OCI-LY3 (cell line): ENCODE measurements around the gene SLC22A17.
"Not testable (repeated sequence)": the region's sequence is repeated elsewhere in the genome, so short reads cannot be mapped to it uniquely, and the experiment has no call there.

Source experiments
- H2AFZ ChIP-seq: fragments of 200-600, 300-600 bp; shearing (Covaris generic); 2 replicates; pipeline ENCODE4 v1.6.0; 2014; ENCODE audit warnings: antibody characterized with exemption, low read depth, low read length
- H3K27ac ChIP-seq: fragments of 200-600, 300-600 bp; sonication (generic); 2 replicates; pipeline ENCODE4 v1.5.1; 2014; ENCODE audit warnings: mild to moderate bottlenecking, low read length, moderate library complexity, mixed read lengths
- H3K27me3 ChIP-seq: fragments of 200-600, 300-600 bp; sonication (generic); 2 replicates; pipeline ENCODE4 v1.6.1; 2014; ENCODE audit warnings: low read depth, low read length, mixed read lengths
- H3K36me3 ChIP-seq: fragments of 200-600, 300-600 bp; sonication (generic); replicated peaks from 2 replicates; pipeline ENCODE3; 2014; ENCODE audit warnings: low read depth, low read length, mixed read lengths
- H3K4me1 ChIP-seq: fragments of 300-600, 200-600 bp; sonication (generic); 2 replicates; pipeline ENCODE4 v1.6.1; 2014; ENCODE audit warnings: low read length, mixed read lengths
- H3K4me2 ChIP-seq: fragments of 200-600, 300-600 bp; sonication (generic); 2 replicates; pipeline ENCODE4 v1.6.1; 2014; ENCODE audit warnings: low read length, mixed read lengths
- H3K4me3 ChIP-seq: fragments of 300-600, 200-600 bp; sonication (generic); 2 replicates; pipeline ENCODE4 v1.5.1; 2014; ENCODE audit warnings: antibody characterized with exemption, mild to moderate bottlenecking, low read length, moderate library complexity
- H3K79me2 ChIP-seq: fragments of 300-600, 200-600 bp; shearing (Covaris generic); 2 replicates; pipeline ENCODE4 v1.6.1; 2014; ENCODE audit warnings: mild to moderate bottlenecking, low read length, mixed read lengths
- H3K9ac ChIP-seq: fragments of 300-600, 200-600 bp; shearing (Covaris generic); 2 replicates; pipeline ENCODE4 v1.6.0; 2014; ENCODE audit warnings: mild to moderate bottlenecking, low read length, moderate library complexity
- H3K9me3 ChIP-seq: fragments of 200-600, 300-600 bp; shearing (Covaris generic); 2 replicates; pipeline ENCODE4 v1.6.1; 2014; ENCODE audit warnings: low read length, mixed read lengths; ENCODE audit not compliant: insufficient read depth
- H4K20me1 ChIP-seq: fragments of 200-600, 300-600 bp; sonication (generic); 2 replicates; pipeline ENCODE4 v1.6.1; 2016; ENCODE audit warnings: low read length, mixed read lengths; ENCODE audit not compliant: insufficient read depth
- EZH2phosphoT487 ChIP-seq: fragments of 200-600 bp; shearing (Covaris generic); IDR thresholded peaks from 2 replicates; pipeline ENCODE4 v1.6.1; 2018; ENCODE audit warnings: antibody characterized with exemption, mixed run types, low read depth
- TF ChIP-seq, protein P1 (sequence below): fragments of 200-600, 300-600 bp; sonication (generic); IDR thresholded peaks from 2 replicates; pipeline ENCODE4 v1.5.1; 2014; ENCODE audit warnings: antibody characterized with exemption, low read length, low read depth

SLC22A17 gene

DNA sequence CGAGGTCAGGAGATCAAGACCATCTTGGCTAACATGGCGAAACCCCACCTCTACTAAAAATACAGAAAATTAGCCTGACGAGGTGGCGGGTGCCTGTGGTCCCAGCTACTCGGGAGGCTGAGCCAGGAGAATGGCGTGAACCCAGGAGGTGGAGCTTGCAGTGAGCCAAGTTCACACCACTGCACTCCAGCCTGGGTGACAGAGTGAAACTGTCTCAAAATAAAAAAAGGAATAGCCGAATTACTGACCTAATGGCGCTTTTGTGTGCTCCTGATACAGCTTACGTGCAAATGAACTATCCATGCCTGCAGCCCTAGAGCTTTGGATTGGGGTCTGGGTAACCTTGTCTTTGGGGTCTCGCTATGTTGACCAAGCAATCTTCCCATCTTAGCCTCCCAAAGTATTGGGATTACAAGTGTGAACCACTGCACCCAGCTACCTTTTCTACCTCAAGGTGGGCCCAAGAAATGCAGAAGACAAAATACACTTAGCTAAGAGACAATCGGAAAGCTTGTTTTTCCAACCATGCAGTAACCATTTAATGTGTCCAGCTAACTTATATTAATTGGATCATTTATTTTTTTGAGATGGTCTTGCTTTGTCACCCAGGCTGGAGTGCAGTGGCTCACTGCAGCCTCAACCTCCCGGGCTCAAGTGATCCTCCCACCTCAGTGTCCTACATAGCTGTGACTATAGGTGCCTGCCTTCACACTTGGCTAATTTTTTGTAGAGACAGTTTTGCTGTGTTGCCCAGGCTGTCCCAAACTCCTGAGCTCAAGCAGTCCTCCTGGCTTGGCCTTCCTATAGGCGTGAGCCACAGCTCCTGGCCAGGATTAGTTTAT lies 26.0 kb downstream of the SLC22A17 start:
- no peaks in the 10 kb centered on the region for H3K27me3 ChIP-seq
- H3K36me3 ChIP-seq, result peaks cover 28% of the 10 kb centered on the region
- peaks cover 9% of the 10 kb centered on the region; the same call in 1 of the 2 replicates for H4K20me1 ChIP-seq
- TF ChIP-seq, protein P1, sequence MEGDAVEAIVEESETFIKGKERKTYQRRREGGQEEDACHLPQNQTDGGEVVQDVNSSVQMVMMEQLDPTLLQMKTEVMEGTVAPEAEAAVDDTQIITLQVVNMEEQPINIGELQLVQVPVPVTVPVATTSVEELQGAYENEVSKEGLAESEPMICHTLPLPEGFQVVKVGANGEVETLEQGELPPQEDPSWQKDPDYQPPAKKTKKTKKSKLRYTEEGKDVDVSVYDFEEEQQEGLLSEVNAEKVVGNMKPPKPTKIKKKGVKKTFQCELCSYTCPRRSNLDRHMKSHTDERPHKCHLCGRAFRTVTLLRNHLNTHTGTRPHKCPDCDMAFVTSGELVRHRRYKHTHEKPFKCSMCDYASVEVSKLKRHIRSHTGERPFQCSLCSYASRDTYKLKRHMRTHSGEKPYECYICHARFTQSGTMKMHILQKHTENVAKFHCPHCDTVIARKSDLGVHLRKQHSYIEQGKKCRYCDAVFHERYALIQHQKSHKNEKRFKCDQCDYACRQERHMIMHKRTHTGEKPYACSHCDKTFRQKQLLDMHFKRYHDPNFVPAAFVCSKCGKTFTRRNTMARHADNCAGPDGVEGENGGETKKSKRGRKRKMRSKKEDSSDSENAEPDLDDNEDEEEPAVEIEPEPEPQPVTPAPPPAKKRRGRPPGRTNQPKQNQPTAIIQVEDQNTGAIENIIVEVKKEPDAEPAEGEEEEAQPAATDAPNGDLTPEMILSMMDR, result no peak
- TF ChIP-seq EZH2phosphoT487, result no peak
- peaks cover 10% of the 10 kb centered on the region for H3K4me1 ChIP-seq
- no peaks in the 10 kb centered on the region for H3K9me3 ChIP-seq
- no peak overlapping the region for H3K4me3 ChIP-seq
- no peak overlapping the region for H2AFZ ChIP-seq
- H3K9ac ChIP-seq, result no peak overlapping the region
- peaks cover 24% of the 10 kb centered on the region for H3K79me2 ChIP-seq
- no peak overlapping the region for H3K27ac ChIP-seq
- no peak overlapping the region for H3K4me2 ChIP-seq

- Histone ChIP-seq H3K36me3 (peaks cover 28% of the 10 kb centered on the region), H3K79me2 (peaks cover 28% of the 10 kb centered on the region), H3K4me1 (peaks cover 10% of the 10 kb centered on the region)
- not testable (repeated sequence) for H3K9ac ChIP-seq, H3K4me2 ChIP-seq, H2AFZ ChIP-seq, H3K27me3 ChIP-seq, H3K9me3 ChIP-seq, H3K4me3 ChIP-seq, H4K20me1 ChIP-seq, H3K27ac ChIP-seq
Measured at GRCh38 chr14:23325746-23326145, 26.9 kb downstream of the SLC22A17 start.

DNA sequence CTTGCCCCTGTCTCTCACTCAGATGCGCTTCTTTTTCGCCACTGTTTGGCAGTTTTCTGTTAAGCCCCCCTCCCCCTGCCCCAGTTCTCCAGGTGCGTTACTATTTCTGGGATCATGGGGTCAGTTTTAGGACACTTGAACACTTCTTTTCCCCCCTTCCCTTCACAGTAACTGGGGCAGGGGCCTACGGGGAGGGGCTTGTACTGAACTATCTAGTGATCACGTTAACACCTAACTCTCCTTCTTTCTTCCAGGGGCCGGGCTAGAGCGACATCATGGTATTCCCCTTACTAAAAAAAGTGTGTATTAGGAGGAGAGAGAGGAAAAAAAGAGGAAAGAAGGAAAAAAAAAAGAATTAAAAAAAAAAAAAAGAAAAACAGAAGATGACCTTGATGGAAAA lies 27.7 kb downstream of the SLC22A17 start:
- no peak overlapping the region for H3K4me2 ChIP-seq
- no peak for TF ChIP-seq EZH2phosphoT487
- TF ChIP-seq, protein P1, result no peak
- H3K27ac ChIP-seq, result no peak overlapping the region
- peaks cover 28% of the 10 kb centered on the region for H3K36me3 ChIP-seq
- no peaks in the 10 kb centered on the region for H3K27me3 ChIP-seq
- no peak overlapping the region for H2AFZ ChIP-seq
- peaks cover 9% of the 10 kb centered on the region; the same call in 1 of the 2 replicates for H4K20me1 ChIP-seq
- H3K79me2 ChIP-seq, result peaks cover 34% of the 10 kb centered on the region
- no peak overlapping the region for H3K4me3 ChIP-seq
- H3K9ac ChIP-seq, result no peak overlapping the region
- H3K4me1 ChIP-seq, result peaks cover 15% of the 10 kb centered on the region
- H3K9me3 ChIP-seq, result no peaks in the 10 kb centered on the region

DNA sequence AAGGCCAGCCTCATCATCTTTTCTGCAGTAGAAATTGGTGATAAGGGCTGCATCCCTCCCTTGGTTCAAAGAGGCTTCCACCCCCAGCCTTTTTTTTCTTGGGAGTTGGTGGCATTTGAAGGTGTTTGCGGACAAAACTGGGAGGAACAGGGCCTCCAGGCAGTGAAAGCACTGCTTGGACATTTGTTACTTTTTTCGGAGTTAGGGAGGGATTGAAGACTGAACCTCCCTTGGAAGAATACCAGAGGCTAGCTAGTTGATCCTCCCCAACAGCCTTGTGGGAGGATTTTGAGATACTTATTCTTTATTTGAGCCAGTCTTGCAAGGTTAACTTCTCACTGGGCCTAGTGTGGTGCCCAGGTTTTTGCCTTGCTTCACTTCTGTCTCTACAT lies 28.2 kb downstream of the SLC22A17 start:
- peaks cover 9% of the 10 kb centered on the region; the same call in 1 of the 2 replicates for H4K20me1 ChIP-seq
- H3K36me3 ChIP-seq, result peaks cover 28% of the 10 kb centered on the region
- no peaks in the 10 kb centered on the region for H3K9me3 ChIP-seq
- no peak overlapping the region for H3K27ac ChIP-seq
- no peak overlapping the region for H3K9ac ChIP-seq
- peaks cover 19% of the 10 kb centered on the region for H3K4me1 ChIP-seq
- H3K27me3 ChIP-seq, result no peaks in the 10 kb centered on the region
- TF ChIP-seq, protein P1, result no peak
- TF ChIP-seq EZH2phosphoT487, result no peak
- peaks cover 35% of the 10 kb centered on the region for H3K79me2 ChIP-seq
- no peak overlapping the region for H3K4me2 ChIP-seq
- H3K4me3 ChIP-seq, result no peak overlapping the region
- no peak overlapping the region for H2AFZ ChIP-seq
